GM19351 (cell line): ENCODE data around the gene BTG1.

Experiments
- ATAC-seq: cut with Tn5 transposase; IDR thresholded peaks from one replicate; pipeline ENCODE4 v1.9.1; 2021; ENCODE audit warnings: mild to moderate bottlenecking, moderate library complexity; ENCODE audit not compliant: unreplicated experiment

The BTG1 gene

DNA sequence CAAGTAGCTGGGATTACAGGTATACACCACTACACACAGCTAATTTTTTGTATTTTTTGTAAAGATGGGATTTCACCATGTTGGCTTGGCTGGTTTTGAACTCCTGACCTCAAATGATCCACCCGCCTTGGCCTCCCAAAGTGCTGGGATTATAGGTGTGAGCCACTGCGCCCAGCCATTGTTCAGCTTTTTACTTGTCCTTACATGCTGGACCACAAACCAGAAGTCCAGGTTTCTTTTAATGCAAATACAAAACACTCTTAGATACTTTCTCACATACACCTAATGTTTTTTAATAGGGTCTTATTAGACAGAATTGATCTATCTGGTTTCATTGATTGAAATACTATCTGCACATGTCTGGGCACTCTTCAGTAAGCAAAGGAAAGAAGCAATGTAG, 40.5 kb downstream of the BTG1 start:
- no peak for ATAC-seq

GRCh38 chr12:92102606-92103005, 43.0 kb downstream of the BTG1 start:
- ATAC-seq: no peak

DNA sequence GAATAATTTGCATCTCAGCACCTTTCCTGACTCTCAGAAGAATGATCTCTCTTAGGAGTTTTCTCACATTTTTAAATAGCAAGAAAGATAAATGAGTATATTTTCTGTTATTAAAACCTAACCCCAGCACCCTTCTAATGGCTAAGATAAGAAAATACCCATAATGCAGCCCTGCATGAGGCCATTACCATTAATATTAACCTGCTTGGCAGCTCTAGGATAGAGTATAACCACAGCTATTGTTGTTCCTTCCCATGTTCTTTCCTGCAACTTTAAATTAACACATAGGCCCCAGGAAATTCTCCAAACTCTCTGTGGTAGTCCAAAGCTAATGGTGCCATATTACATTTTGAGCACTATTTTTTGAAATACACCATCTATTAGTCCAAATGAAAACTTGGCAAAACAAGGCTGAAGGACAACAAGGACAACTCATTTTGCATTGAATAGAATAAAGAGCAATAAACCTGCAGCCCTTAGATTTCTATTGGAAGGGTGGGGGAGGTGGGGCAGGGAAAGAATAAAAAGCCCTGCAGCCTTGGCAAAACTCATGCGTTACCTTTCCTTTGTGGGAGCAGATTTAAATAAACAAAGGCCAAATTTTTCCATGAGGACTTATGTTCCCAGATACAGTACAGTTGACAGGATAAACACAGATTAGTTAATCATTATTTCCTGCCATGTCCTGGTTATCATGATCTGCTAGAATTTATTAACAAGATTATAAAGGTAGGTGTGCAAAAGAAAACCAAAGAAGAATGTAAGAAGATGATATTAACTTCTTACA, 46.9 kb downstream of the BTG1 start:
- ATAC-seq: no peak

DNA sequence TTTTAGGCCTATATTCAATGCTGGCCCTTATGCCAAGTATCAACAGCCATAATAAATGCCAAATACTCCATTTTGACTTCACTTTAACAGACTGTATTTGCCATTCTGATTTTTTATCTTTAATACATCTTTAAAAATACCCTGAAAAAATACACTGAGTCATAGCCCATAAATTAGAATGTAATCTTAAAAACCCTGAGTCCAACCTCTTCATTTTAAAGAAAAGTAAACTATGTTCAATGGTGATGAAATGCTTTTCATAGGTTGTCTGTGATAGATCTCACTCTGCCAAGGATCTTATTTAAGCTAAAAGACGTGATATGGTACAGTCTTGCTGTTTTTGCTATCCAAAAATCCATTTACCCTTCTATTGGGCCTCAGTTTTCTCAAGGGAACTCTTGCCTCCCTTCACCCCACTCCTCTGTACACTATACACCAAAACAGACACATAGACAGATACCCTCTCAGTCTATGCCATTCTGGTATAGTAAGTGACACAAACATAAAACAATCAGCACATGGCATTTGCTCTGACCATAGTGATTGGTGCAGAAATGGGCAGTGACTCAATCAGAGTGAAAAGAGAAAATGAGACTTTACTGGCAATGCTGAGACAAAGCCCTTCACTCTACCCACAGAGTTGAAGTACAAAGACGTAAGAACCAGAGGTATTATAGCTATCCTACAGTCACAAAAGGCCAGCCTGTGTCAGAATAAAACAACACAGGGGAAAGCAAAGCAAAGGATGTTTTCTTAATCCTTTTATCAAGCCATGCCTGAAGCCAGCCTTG, 49.1 kb downstream of the BTG1 start:
- no peak for ATAC-seq

- ATAC-seq: no peak
Observed at GRCh38 chr12:92094751-92095161, 50.9 kb downstream of the BTG1 start.

GRCh38 chr12:92094301-92094700, 51.3 kb downstream of the BTG1 start:
- ATAC-seq: peak; percentile 79
